ENCODE results near the gene NFX1.
"Not testable (repeated sequence)": the region's sequence is repeated elsewhere in the genome, so short reads cannot be mapped to it uniquely, and the experiment has no call there.

NFX1 gene

GRCh38 chr9:33379666-33380389 is 89.5 kb downstream of the NFX1 start:
- H2AFZ ChIP-seq (ENCODE audit: low read depth, low read length, severe bottlenecking): no peak overlapping the region
- TF ChIP-seq CTCF (IDR thresholded peaks at IDR 0.05; ENCODE audit: insufficient read depth, low read length, poor library complexity, severe bottlenecking) (no peak), EZH2phosphoT487 (conservative IDR thresholded peaks at IDR 0.05; ENCODE audit: low read length) (no peak)

GRCh38 chr9:33380390-33381094 is 90.2 kb downstream of the NFX1 start:
- H3K9ac ChIP-seq (ENCODE audit: low read length): no peak overlapping the region
- no peaks in the 10 kb centered on the region for H4K20me1 ChIP-seq (ENCODE audit: low read depth, low read length)
- no peaks in the 10 kb centered on the region for H3K27me3 ChIP-seq (ENCODE audit: low read length)
- no peak overlapping the region for H3K27ac ChIP-seq (ENCODE audit: low read depth, low read length)
- H3K79me2 ChIP-seq (ENCODE audit: insufficient read depth, low read length): no peaks in the 10 kb centered on the region
- H3K4me3 ChIP-seq (ENCODE audit: insufficient read depth, low read length, poor library complexity, severe bottlenecking): no peak overlapping the region
- no peaks in the 10 kb centered on the region for H3K9me2 ChIP-seq (replicated peaks; ENCODE audit: insufficient read depth, low read length)
- no peaks in the 10 kb centered on the region for H3K36me3 ChIP-seq (ENCODE audit: low read length)
- no peak overlapping the region for H3K4me2 ChIP-seq (ENCODE audit: low read depth, low read length, poor library complexity, severe bottlenecking)
- no peaks in the 10 kb centered on the region for H3F3A ChIP-seq (ENCODE audit: insufficient read depth)
- H2AFZ ChIP-seq (ENCODE audit: low read depth, low read length, severe bottlenecking): no peak overlapping the region
- H3K9me3 ChIP-seq (ENCODE audit: insufficient read depth, low read length): no peaks in the 10 kb centered on the region
- TF ChIP-seq CTCF (IDR thresholded peaks at IDR 0.05; ENCODE audit: insufficient read depth, low read length, poor library complexity, severe bottlenecking) (no peak), EZH2phosphoT487 (conservative IDR thresholded peaks at IDR 0.05; ENCODE audit: low read length) (no peak)

More at GRCh38 chr9:33379666-33380389, 89.5 kb downstream of the NFX1 start:
- H4K20me1 ChIP-seq (ENCODE audit: low read depth, low read length): no peaks in the 10 kb centered on the region
- H3K9ac ChIP-seq (ENCODE audit: low read length): no peak overlapping the region
- no peak overlapping the region for H3K4me3 ChIP-seq (ENCODE audit: insufficient read depth, low read length, poor library complexity, severe bottlenecking)
- H3K9me2 ChIP-seq (replicated peaks; ENCODE audit: insufficient read depth, low read length): no peaks in the 10 kb centered on the region
- H3K79me2 ChIP-seq (ENCODE audit: insufficient read depth, low read length): no peaks in the 10 kb centered on the region
- H3K4me2 ChIP-seq (ENCODE audit: low read depth, low read length, poor library complexity, severe bottlenecking): no peak overlapping the region
- no peaks in the 10 kb centered on the region for H3K27me3 ChIP-seq (ENCODE audit: low read length)
- H3F3A ChIP-seq (ENCODE audit: insufficient read depth): no peaks in the 10 kb centered on the region
- H3K27ac ChIP-seq (ENCODE audit: low read depth, low read length): no peak overlapping the region
- no peaks in the 10 kb centered on the region for H3K36me3 ChIP-seq (ENCODE audit: low read length)
- no peaks in the 10 kb centered on the region for H3K9me3 ChIP-seq (ENCODE audit: insufficient read depth, low read length)

GRCh38 chr9:33381231-33381791 is 91.0 kb downstream of the NFX1 start:
- H3K4me2 ChIP-seq (ENCODE audit: low read depth, low read length, poor library complexity, severe bottlenecking): no peak overlapping the region
- no peak overlapping the region for H2AFZ ChIP-seq (ENCODE audit: low read depth, low read length, severe bottlenecking)
- no peak overlapping the region for H3K27ac ChIP-seq (ENCODE audit: low read depth, low read length)

GRCh38 chr9:33382397-33382796 is 92.1 kb downstream of the NFX1 start:
- not testable (repeated sequence) for H3K27ac ChIP-seq (ENCODE audit: low read depth, low read length)

More at GRCh38 chr9:33381231-33381791, 91.0 kb downstream of the NFX1 start:
- H3K9me2 ChIP-seq (replicated peaks; ENCODE audit: insufficient read depth, low read length): no peaks in the 10 kb centered on the region
- no peaks in the 10 kb centered on the region for H3K79me2 ChIP-seq (ENCODE audit: insufficient read depth, low read length)
- no peaks in the 10 kb centered on the region for H4K20me1 ChIP-seq (ENCODE audit: low read depth, low read length)
- no peak overlapping the region for H3K9ac ChIP-seq (ENCODE audit: low read length)
- H3K4me3 ChIP-seq (ENCODE audit: insufficient read depth, low read length, poor library complexity, severe bottlenecking): no peak overlapping the region
- H3K27me3 ChIP-seq (ENCODE audit: low read length): no peaks in the 10 kb centered on the region
- no peaks in the 10 kb centered on the region for H3F3A ChIP-seq (ENCODE audit: insufficient read depth)
- TF ChIP-seq EZH2phosphoT487 (conservative IDR thresholded peaks at IDR 0.05; ENCODE audit: low read length) (no peak), CTCF (IDR thresholded peaks at IDR 0.05; ENCODE audit: insufficient read depth, low read length, poor library complexity, severe bottlenecking) (no peak)
- H3K36me3 ChIP-seq (ENCODE audit: low read length): no peaks in the 10 kb centered on the region
- H3K9me3 ChIP-seq (ENCODE audit: insufficient read depth, low read length): no peaks in the 10 kb centered on the region

GRCh38 chr9:33383396-33383795 is 93.1 kb downstream of the NFX1 start:
- not testable (repeated sequence) for H3K79me2 ChIP-seq (ENCODE audit: insufficient read depth, low read length)

More at GRCh38 chr9:33382397-33382796, 92.1 kb downstream of the NFX1 start:
- not testable (repeated sequence) for H3K9ac ChIP-seq (ENCODE audit: low read length); H2AFZ ChIP-seq (ENCODE audit: low read depth, low read length, severe bottlenecking); H3F3A ChIP-seq (ENCODE audit: insufficient read depth); H3K9me3 ChIP-seq (ENCODE audit: insufficient read depth, low read length); H3K27me3 ChIP-seq (ENCODE audit: low read length); H4K20me1 ChIP-seq (ENCODE audit: low read depth, low read length); H3K4me2 ChIP-seq (ENCODE audit: low read depth, low read length, poor library complexity, severe bottlenecking); H3K4me3 ChIP-seq (ENCODE audit: insufficient read depth, low read length, poor library complexity, severe bottlenecking); H3K9me2 ChIP-seq (replicated peaks; ENCODE audit: insufficient read depth, low read length); H3K36me3 ChIP-seq (ENCODE audit: low read length); H3K79me2 ChIP-seq (ENCODE audit: insufficient read depth, low read length)

More at GRCh38 chr9:33383396-33383795, 93.1 kb downstream of the NFX1 start:
- not testable (repeated sequence) for H2AFZ ChIP-seq (ENCODE audit: low read depth, low read length, severe bottlenecking); H3K36me3 ChIP-seq (ENCODE audit: low read length); H4K20me1 ChIP-seq (ENCODE audit: low read depth, low read length); H3K9me3 ChIP-seq (ENCODE audit: insufficient read depth, low read length); H3K9ac ChIP-seq (ENCODE audit: low read length); H3F3A ChIP-seq (ENCODE audit: insufficient read depth); H3K27me3 ChIP-seq (ENCODE audit: low read length); H3K9me2 ChIP-seq (replicated peaks; ENCODE audit: insufficient read depth, low read length); H3K4me3 ChIP-seq (ENCODE audit: insufficient read depth, low read length, poor library complexity, severe bottlenecking); H3K27ac ChIP-seq (ENCODE audit: low read depth, low read length); H3K4me2 ChIP-seq (ENCODE audit: low read depth, low read length, poor library complexity, severe bottlenecking)

All from SU-DHL-6 (cell line).